Fibroblast of the aortic adventitia (primary cell): Measurements from ENCODE around the gene FAM3B. TPM values are rescaled to one million over a fixed set of nuclear protein-coding genes. Genes with fewer than 3 reads are reported as not detected.

Experiments used
- DNase-seq: peaks from one replicate; pipeline ENCODE4 v3.0.0-alpha.2; 2010; ENCODE audit warnings: low read depth
- H3K4me3 ChIP-seq: 2 replicates; pipeline ENCODE4 v1.5.1; 2011; ENCODE audit warnings: low read depth, mild to moderate bottlenecking, control low read depth, low read length, moderate library complexity
- total RNA-seq: library from RNA; depleted of rRNA; stranded (reverse); fragments of >200 nt; gene quantifications from 2 replicates; pipeline ENCODE4 v1.2.3, GENCODE V29; 2012; ENCODE audit warnings: low replicate concordance
- TF ChIP-seq, protein P1 (sequence below): IDR thresholded peaks from 2 replicates; pipeline ENCODE4 v1.5.1; 2011; ENCODE audit warnings: mild to moderate bottlenecking, low read length, control low read depth, inconsistent platforms; ENCODE audit not compliant: insufficient read depth

FAM3B gene
- total RNA-seq, 1 donor: not detected

DNA sequence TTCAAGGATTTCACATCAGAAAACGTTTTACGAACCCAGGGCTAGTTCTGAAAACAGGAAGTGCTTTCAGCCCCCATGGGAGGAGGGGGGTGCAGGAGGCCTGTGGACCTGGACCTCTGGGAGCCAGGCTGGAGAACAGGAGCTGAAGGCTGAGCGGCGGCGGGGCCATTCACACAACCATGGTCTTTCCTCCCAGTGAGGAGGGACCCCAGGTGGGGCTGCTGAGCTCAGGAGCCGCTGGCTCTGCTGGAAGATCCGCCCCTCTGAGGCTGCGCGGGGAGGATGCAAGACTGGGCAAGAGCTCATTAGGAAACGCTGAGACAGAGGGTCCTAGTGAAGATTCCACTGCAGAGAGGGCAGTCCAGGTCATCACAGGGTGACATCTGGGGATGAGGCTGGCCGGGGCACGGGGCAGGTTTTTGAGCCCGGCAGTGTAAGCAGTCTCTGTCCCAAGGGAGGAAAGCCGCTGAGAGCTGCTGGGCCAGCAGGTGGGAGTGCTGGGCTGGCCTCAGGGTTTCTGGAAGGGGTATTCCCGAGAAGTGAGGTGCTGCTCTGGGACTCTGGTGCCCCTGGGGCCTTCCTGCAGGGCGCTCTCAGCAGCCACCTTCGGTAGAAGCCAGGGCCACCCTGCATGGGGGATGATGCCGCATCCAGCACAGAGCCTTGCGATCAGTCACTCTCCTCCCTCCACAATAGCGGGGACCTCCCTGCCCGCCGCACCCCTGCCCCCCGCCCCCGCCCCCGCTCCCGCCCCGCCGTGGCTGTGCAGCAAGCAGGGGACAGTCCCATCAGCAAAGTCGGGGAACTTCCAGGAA is 52.7 kb downstream of the FAM3B start:
- no peak for DNase-seq
- TF ChIP-seq, protein P1, sequence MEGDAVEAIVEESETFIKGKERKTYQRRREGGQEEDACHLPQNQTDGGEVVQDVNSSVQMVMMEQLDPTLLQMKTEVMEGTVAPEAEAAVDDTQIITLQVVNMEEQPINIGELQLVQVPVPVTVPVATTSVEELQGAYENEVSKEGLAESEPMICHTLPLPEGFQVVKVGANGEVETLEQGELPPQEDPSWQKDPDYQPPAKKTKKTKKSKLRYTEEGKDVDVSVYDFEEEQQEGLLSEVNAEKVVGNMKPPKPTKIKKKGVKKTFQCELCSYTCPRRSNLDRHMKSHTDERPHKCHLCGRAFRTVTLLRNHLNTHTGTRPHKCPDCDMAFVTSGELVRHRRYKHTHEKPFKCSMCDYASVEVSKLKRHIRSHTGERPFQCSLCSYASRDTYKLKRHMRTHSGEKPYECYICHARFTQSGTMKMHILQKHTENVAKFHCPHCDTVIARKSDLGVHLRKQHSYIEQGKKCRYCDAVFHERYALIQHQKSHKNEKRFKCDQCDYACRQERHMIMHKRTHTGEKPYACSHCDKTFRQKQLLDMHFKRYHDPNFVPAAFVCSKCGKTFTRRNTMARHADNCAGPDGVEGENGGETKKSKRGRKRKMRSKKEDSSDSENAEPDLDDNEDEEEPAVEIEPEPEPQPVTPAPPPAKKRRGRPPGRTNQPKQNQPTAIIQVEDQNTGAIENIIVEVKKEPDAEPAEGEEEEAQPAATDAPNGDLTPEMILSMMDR: no peak
- no peak overlapping the region for H3K4me3 ChIP-seq

GRCh38 chr21:41369920-41370839 is 53.6 kb downstream of the FAM3B start:
- DNase-seq: no peak
- H3K4me3 ChIP-seq: no peak overlapping the region
- TF ChIP-seq, protein P1: no peak

DNA sequence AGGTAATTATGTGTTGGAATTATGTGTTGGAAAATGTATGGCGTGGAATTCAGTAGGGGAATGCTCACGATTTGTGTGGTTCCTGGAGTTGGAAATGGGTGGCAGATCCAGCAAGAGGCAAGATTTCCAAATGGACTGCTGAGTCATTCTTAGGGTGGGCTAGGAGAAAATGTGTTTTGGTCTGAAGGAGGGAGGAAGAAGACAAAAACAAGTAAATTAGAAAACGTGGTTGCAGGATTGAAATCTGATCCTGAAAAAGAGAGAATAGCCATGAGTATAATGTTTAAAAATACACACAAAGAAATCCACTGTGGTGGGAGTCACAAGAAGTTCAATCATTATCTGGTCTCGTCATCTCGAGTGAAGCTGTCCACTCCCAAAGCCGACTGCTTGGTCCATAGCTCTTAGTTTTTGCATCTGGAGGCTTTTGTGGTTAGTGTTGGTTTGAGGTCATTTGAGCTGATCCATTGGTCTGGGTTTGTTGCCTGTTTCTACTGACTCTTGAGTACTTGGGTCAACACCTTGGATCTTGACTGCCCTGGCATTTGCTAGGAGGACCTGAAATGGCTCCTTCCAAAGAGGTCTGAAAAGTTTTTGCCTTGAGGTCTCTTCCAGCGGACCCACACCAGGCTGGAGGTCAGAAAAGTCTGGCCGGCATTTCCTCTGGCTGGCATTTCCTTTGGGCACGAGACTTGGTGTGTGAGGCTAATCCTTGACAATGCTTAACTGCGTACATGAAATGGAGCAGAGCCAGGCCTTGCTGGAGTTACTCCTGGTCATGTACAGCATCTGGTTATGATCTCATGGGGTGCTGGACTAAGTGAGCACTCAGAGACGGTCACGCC is 54.5 kb downstream of the FAM3B start:
- DNase-seq: peak; percentile 4
- TF ChIP-seq, protein P1: no peak
- H3K4me3 ChIP-seq: no peak overlapping the region

DNA sequence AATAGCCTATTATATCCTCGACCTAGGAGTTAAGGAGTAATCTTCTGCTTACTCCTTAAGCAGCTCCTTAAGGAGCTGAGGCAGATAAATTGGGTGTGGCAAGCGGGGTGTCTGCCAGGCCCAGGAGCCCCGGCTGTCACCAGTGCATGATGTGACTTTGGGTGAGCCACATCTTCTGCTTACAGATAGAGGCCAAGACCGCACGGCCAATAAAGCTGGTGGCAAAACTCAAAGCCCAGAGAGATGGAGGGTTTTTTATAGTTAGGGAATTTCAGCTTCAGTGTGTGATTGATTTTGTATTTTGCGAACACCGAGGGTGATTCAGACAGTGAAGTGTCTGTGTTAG is 55.1 kb downstream of the FAM3B start:
- no peak overlapping the region for H3K4me3 ChIP-seq
- TF ChIP-seq, protein P1: no peak
- no peak for DNase-seq

- TF ChIP-seq, protein P1: no peak
- DNase-seq: no peak
- no peak overlapping the region for H3K4me3 ChIP-seq
Measured at GRCh38 chr21:41373253-41373652, 56.7 kb downstream of the FAM3B start.

DNA sequence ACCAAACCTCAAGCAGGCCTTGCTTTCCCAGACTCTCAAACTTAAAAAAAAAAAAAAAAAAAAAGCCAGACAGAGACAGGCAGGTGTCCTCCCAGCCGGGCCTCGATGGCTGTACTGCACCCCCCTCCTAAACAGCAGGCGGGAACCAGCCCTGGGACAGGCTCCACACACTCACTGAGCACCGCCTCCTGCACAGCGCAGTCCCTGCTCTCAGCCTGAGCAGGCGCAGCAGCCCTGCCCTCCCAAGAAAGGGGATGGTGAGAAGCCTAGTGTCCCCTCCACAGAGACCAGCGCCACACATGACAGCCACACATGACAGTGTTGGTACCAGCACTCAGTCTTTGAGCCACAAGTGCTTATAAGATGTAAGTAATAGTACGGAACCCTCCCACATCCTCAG is 57.2 kb downstream of the FAM3B start:
- no peak overlapping the region for H3K4me3 ChIP-seq
- TF ChIP-seq, protein P1: no peak

More for the DNA sequence above, 57.2 kb downstream of the FAM3B start:
- no peak for DNase-seq
